Right lobe of liver (tissue), 6 donors: Measurements from ENCODE around the gene FBXO46. TPM values are rescaled to one million over a fixed set of nuclear protein-coding genes. Genes with fewer than 3 reads are reported as not detected.

ENCODE experiments used
- ATAC-seq, 4 donors: fragments of 200-7000 bp; cut with Tn5 transposase; one replicate each; pipeline ENCODE4 v1.9.1; 2020; ENCODE audit warnings: mild to moderate bottlenecking in 4 of 4, moderate library complexity in 4 of 4
- DNase-seq, 3 donors: peaks; one replicate each; pipeline ENCODE4 v3.0.0-alpha.2; 2020
- H3K27ac ChIP-seq, 3 donors: fragments of 200-600 bp; one replicate each; pipeline ENCODE4 v1.8.0; 2022
- H3K27me3 ChIP-seq, 2 donors: fragments of 200-600 bp; one replicate each; pipeline ENCODE4 v1.8.0; 2022
- H3K36me3 ChIP-seq, 4 donors: fragments of 200-600 bp; sonication (generic) in 1 of 4; one replicate each; pipeline versions ENCODE4 v1.5.1 to v1.8.0; 2017 to 2022; ENCODE audit warnings: control low read depth in 1 of 4
- H3K4me1 ChIP-seq, 4 donors: fragments of 200-600 bp; sonication (generic) in 1 of 4; one replicate each; pipeline versions ENCODE4 v1.5.1 to v1.8.0; 2017 to 2022; ENCODE audit warnings: control low read depth in 1 of 4
- H3K4me3 ChIP-seq, 3 donors: fragments of 200-600 bp; one replicate each; pipeline ENCODE4 v1.8.0; 2022
- H3K9me3 ChIP-seq, 4 donors: fragments of 200-600 bp; sonication (generic) in 1 of 4; one replicate each; pipeline versions ENCODE4 v1.5.1 to v1.8.0; 2017 to 2022; ENCODE audit warnings: control low read depth in 1 of 4
- CTCF ChIP-seq, 4 donors: fragments of 200-600 bp in 3 of 4; fragments of 450-650 bp in 1 of 4; IDR thresholded peaks; one replicate each; pipeline versions ENCODE4 v1.5.1 to v1.8.0; 2016 to 2022; ENCODE audit warnings: antibody characterized with exemption in 4 of 4, mild to moderate bottlenecking in 2 of 4
- POLR2A ChIP-seq: fragments of 450-650 bp; IDR thresholded peaks from one replicate; pipeline ENCODE4 v1.6.1; 2017; ENCODE audit warnings: antibody characterized with exemption, mild to moderate bottlenecking
- WGBS: methylation state at CpG from one replicate; pipeline ENCODE4 v1.1.6; 2018; ENCODE audit warnings: low coverage, low lambda C conversion rate; ENCODE audit not compliant: insufficient coverage; ENCODE audit errors: missing lambda C conversion rate; 5-methylcytosine and 5-hydroxymethylcytosine counted together
- intact Hi-C, 2 donors: fragments of 100-400 bp; cut with DNase I; formaldehyde crosslinking; loops; one replicate each; pipeline versions ENCODE4 v1.11.2 to v1.14.1; 2022
- total RNA-seq, 6 experiments: library from RNA; depleted of rRNA in 2 of 6; stranded (reverse); fragments of >200 nt in 2 of 6; fragmentation: NEBNext Ultra II Directional in 3 of 6; extraction: Animal tissue kit (Norgen Biotek cat#: 25700) in 3 of 6; gene quantifications; one replicate each; pipeline versions ENCODE4 v1.1.0 to v1.2.4, GENCODE V29; 2016 to 2023
- donor health status: DM: no; HTN: yes; CAD: no.
- donor health status: DM: no; HTN: no; CAD: no.
- donor health status: DM: no; HTN: no; CAD: no.
- donor health status: DM: no; HTN: yes; CAD: no.
- donor health status: DM: no; HTN: yes; CAD: no.

Gene FBXO46
- total RNA-seq, 6 experiments from 2014 or later: 5.6 to 12.4 (median 7.4) TPM

- no peaks in the 10 kb centered on the region for H3K9me3 ChIP-seq
Measured at GRCh38 chr19:45768984-45769782, 38.5 kb upstream of the FBXO46 start, which contains the start of gene SIX5. Gene SIX5, minus strand, starts transcription at chr19:45769252. Its CDS starts 408 bp downstream, at chr19:45768844.

DNA sequence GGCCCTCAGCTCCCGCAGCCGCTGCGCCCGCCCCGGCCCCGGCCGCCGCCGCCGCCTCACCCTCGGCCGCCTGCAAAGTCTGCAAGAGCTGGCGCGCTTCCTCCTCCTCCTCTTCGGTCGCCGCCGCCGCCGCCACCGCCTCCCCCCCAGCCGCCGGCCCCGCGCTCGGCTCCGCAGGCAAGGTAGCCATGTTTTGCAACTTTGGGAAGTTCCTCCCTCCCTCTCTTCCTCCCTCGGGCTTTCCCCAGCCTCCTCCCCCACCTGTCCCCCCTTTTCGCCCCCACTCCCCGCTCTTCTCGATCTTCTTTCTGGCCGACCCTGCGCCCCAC, 37.9 kb upstream of the FBXO46 start:
- Histone ChIP-seq H3K9me3 (no peaks in the 10 kb centered on the region), H3K4me1 (peaks cover 0 to 20% (median 7%) of the 10 kb centered on the region in 4 donors), H3K4me3 (peak overlapping the region; percentile 76 to 91 (median 80)), H3K36me3 (no peaks in the 10 kb centered on the region), H3K27me3 (no peaks in the 10 kb centered on the region), H3K27ac (peak overlapping the region; percentile 86 to 97 (median 92))
- ATAC-seq (no peak), DNase-seq (peak in 1 of 3 donors; percentile 60)
- WGBS: 3% methylated on average over 12 of the region's 33 CpGs
- intact Hi-C loops: no loop called here
- TF ChIP-seq POLR2A (no peak), CTCF (IDR thresholded peaks at IDR 0.05) (no peak)

More at GRCh38 chr19:45768984-45769782, 38.5 kb upstream of the FBXO46 start, which contains the start of gene SIX5:
- DNase-seq: peak; percentile 99
- Histone ChIP-seq H3K4me1 (peaks cover 0 to 20% (median 7%) of the 10 kb centered on the region in 4 donors), H3K4me3 (peak within 1 kb of the TSS; percentile 76 to 91 (median 80)), H3K36me3 (no peaks in the 10 kb centered on the region), H3K27me3 (no peaks in the 10 kb centered on the region), H3K27ac (peak within 1 kb of the TSS; percentile 86 to 97 (median 93))
- intact Hi-C loops: no loop called here
- under 1% methylated on average over 53 of the region's 70 CpGs for WGBS
- TF ChIP-seq CTCF (IDR thresholded peaks at IDR 0.05) (no peak), POLR2A (peak; percentile 78)
- peak; percentile 59 to 68 (median 68) for ATAC-seq

DNA sequence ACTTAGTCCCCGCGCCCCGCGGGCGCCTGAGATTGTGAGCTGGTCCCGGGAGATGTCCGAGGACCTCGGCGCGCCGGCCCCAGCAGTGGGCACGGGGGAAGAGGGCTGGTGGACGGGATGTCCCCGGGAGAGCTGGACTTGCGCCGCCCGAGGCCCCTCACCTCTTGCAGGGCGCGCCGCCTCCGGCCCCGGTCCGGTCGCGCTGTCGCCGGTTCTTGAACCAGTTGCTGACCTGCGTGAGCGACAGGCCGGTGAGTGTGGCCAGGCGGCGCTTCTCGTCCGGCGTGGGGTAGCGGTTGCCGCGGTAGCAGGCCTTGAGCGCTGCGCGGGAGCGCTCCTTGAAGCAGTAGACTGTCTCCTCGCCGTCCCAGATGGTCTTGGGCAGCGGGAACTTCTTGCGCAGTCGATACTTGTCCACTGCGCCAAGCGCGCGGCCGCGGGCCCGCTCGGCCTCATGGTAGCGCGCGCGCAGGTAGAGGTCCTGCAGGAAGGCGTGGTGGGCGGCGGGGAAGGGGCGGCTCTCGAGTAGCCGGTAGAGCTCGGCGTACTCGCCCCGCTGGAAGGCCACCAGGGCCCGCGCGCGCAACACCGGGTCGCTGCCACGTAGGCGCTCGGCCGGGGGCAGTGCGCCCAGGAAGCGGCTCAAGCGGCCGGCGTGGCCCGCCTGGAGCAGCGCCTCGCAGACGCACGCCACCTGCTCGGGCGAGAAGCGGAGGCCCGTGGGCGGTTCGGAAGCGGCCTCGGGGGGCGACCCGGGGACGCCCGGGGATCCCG, 37.4 kb upstream of the FBXO46 start:
- intact Hi-C loops: no loop called here
- 17% methylated on average over 6 of the region's 102 CpGs for WGBS
- peak; percentile 78 to 84 (median 78) for DNase-seq

More for the DNA sequence above, 37.4 kb upstream of the FBXO46 start:
- peaks cover 0 to 20% (median 7%) of the 10 kb centered on the region in 4 donors for H3K4me1 ChIP-seq
- no peaks in the 10 kb centered on the region for H3K27me3 ChIP-seq
- peak; percentile 64 for TF ChIP-seq POLR2A
- TF ChIP-seq CTCF (IDR thresholded peaks at IDR 0.05): no peak
- H3K36me3 ChIP-seq: no peaks in the 10 kb centered on the region
- H3K4me3 ChIP-seq: peak overlapping the region; percentile 76 to 91 (median 80)
- H3K9me3 ChIP-seq: no peaks in the 10 kb centered on the region
- peak in 3 of 4 donors; percentile 0 to 3 (median 3) for ATAC-seq
- H3K27ac ChIP-seq: peak overlapping the region; percentile 86 to 97 (median 92)
